DND-41 (cell line): Measurements from ENCODE around the gene ARFGEF3.

Experiments used
- CTCF ChIP-seq: IDR thresholded peaks from 2 replicates; pipeline ENCODE4 v1.5.1; 2012; ENCODE audit warnings: borderline replicate concordance, low read length, moderate library complexity, mild to moderate bottlenecking; ENCODE audit not compliant: poor library complexity, severe bottlenecking; ENCODE audit errors: extremely low read depth
- EZH2 ChIP-seq: IDR thresholded peaks from 3 replicates; pipeline ENCODE4 v1.6.1; 2012; ENCODE audit warnings: borderline replicate concordance, low read depth, mild to moderate bottlenecking, moderate library complexity, low read length, inconsistent platforms; ENCODE audit not compliant: severe bottlenecking

GRCh38 chr6:138287144-138287955, 125.6 kb downstream of the ARFGEF3 start:
- peak; percentile 76 for TF ChIP-seq CTCF
- TF ChIP-seq EZH2, result no peak
